ENCODE results near the gene CAP1.

DNA sequence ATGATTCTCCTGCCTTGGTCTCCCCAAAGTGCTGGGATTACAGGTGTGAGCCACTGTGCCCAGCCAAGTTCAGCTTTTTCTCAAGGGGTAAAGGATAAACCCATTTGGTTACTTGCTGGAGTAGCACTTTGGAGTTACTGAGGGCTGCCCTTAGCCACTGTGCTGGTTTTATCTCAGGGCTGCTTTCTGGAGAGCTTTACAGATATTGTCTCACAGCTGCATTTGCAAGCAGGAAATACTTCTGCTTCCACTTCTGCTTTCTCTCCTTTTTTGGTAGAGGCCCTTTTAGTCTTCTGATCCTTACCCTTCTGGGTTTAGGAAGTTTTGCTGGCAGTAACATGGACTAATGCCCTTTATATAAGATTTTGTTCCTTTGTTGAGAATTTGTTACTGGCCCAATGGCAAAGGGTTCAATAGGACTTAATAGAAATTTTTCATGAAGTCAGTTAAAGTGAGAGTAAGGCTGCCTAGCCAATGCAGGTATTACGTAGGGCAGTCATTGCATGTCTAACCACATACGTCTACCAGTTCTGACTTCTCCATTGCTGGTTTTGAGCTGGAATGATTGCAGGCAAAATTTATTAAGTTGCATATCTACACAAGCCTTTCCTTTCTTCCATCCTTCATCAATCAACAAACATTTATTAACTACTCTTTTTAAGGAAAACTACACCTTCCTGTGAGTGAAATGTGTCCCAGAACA is 24.4 kb downstream of the CAP1 start:
- TF ChIP-seq, protein P1, sequence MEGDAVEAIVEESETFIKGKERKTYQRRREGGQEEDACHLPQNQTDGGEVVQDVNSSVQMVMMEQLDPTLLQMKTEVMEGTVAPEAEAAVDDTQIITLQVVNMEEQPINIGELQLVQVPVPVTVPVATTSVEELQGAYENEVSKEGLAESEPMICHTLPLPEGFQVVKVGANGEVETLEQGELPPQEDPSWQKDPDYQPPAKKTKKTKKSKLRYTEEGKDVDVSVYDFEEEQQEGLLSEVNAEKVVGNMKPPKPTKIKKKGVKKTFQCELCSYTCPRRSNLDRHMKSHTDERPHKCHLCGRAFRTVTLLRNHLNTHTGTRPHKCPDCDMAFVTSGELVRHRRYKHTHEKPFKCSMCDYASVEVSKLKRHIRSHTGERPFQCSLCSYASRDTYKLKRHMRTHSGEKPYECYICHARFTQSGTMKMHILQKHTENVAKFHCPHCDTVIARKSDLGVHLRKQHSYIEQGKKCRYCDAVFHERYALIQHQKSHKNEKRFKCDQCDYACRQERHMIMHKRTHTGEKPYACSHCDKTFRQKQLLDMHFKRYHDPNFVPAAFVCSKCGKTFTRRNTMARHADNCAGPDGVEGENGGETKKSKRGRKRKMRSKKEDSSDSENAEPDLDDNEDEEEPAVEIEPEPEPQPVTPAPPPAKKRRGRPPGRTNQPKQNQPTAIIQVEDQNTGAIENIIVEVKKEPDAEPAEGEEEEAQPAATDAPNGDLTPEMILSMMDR (IDR thresholded peaks at IDR 0.05) = no peak
- TF ChIP-seq POLR2A (IDR thresholded peaks at IDR 0.05) = no peak
